GM18498 (cell line): ENCODE data around the gene NSUN6.

ENCODE experiments used
- ATAC-seq: cut with Tn5 transposase; IDR thresholded peaks from one replicate; pipeline ENCODE4 v1.9.1; 2021; ENCODE audit warnings: mild to moderate bottlenecking, moderate library complexity; ENCODE audit not compliant: unreplicated experiment

NSUN6 gene

GRCh38 chr10:18505456-18506118, 145.8 kb downstream of the NSUN6 start:
- no peak for ATAC-seq

- ATAC-seq = no peak
Observed at GRCh38 chr10:18504161-18504560, 147.2 kb downstream of the NSUN6 start.

- peak; percentile 13 for ATAC-seq
Observed at GRCh38 chr10:18501629-18502028, 149.8 kb downstream of the NSUN6 start.

- peak; percentile 98 for ATAC-seq
Observed at GRCh38 chr10:18501198-18501597, 150.2 kb downstream of the NSUN6 start.

GRCh38 chr10:18500576-18500975, 150.8 kb downstream of the NSUN6 start:
- no peak for ATAC-seq

GRCh38 chr10:18498998-18499397, 152.4 kb downstream of the NSUN6 start:
- ATAC-seq = no peak

GRCh38 chr10:18497806-18498369, 153.5 kb downstream of the NSUN6 start:
- no peak for ATAC-seq
